ENCODE data around the gene PTPRE. TPM values are rescaled to one million over a fixed set of nuclear protein-coding genes. Genes with fewer than 3 reads are reported as not detected.

Gene PTPRE
- total RNA-seq, 4 donors from 2014 or later, result 28.1 to 89.7 (median 54.2) TPM

DNA sequence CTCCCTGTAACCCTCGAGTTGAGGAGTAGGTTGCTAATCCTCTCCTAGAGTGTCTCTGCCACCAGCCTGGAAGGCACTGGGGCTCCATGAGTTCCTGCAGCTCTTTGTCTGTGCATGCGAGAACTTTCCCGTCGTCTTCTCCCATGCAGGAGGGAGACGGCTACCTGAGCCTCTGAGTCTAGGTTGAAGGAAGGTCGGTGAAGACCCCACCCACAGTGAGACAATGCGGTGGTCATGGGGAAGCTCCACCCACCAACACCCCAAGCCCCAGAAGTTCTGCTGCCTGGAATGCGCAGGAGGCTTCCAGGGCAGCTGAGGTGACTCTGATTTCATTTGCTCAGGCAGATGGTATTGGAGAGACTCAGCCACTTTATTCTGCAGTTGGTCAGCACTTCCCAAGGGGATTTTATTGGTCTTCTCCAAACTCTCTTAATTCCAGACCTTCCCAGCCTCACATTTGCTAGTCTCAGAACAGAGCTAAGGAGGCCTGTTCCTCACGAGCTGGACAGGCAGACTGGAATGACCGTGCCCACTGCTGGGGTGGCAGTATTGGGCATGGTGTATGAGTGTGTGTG, 36.5 kb downstream of the PTPRE start:
- TF ChIP-seq, protein P1, sequence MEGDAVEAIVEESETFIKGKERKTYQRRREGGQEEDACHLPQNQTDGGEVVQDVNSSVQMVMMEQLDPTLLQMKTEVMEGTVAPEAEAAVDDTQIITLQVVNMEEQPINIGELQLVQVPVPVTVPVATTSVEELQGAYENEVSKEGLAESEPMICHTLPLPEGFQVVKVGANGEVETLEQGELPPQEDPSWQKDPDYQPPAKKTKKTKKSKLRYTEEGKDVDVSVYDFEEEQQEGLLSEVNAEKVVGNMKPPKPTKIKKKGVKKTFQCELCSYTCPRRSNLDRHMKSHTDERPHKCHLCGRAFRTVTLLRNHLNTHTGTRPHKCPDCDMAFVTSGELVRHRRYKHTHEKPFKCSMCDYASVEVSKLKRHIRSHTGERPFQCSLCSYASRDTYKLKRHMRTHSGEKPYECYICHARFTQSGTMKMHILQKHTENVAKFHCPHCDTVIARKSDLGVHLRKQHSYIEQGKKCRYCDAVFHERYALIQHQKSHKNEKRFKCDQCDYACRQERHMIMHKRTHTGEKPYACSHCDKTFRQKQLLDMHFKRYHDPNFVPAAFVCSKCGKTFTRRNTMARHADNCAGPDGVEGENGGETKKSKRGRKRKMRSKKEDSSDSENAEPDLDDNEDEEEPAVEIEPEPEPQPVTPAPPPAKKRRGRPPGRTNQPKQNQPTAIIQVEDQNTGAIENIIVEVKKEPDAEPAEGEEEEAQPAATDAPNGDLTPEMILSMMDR (IDR thresholded peaks at IDR 0.05), result no peak
- ATAC-seq (ENCODE audit: low FRiP score) (no peak), DNase-seq (ENCODE audit: low spot score) (no peak)

DNA sequence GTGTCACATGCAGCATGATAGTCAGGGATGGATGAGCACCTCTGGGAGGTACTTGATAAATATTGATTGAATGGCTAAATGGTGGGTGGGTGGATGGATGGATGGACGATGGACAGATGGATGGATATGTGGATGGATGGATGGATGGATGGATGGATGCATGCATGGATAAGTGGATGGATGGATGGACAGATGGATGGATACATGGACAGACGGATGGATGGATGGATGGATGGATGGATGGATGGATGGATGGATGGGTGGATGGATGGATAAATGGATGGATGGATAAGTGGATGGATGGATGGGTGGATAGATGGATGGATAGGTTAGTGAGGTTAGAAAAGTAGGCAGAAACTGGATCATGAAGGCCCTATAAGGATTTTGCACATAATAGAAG, 37.4 kb downstream of the PTPRE start:
- TF ChIP-seq, protein P1 (IDR thresholded peaks at IDR 0.05), result no peak
- ATAC-seq (ENCODE audit: low FRiP score), result no peak

DNA sequence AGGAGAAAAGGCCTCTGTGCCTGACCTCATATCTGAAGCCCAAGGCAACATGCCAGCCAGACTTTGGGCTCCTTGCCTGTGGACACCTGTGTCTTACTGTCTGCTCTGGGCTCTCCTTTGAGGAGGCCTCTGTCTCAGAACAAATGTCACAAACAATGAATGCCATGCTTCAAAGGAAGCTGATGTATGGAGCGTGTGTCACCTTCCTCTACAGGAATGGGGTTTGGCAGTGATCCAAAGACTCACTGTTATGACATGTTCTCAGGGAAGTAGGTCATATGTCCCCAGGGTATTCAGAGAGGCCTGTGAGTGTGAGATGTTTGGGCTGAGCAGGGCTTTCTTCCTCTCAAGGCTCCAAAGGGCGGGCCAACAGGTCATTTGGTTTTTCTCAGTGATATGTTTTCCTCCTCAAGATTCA, 38.4 kb downstream of the PTPRE start:
- TF ChIP-seq, protein P1 (IDR thresholded peaks at IDR 0.05), result no peak
- ATAC-seq (ENCODE audit: low FRiP score) (peak; percentile 30), DNase-seq (ENCODE audit: low spot score) (no peak)

More for the DNA sequence above, 37.4 kb downstream of the PTPRE start:
- no peak for DNase-seq (ENCODE audit: low spot score)

DNA sequence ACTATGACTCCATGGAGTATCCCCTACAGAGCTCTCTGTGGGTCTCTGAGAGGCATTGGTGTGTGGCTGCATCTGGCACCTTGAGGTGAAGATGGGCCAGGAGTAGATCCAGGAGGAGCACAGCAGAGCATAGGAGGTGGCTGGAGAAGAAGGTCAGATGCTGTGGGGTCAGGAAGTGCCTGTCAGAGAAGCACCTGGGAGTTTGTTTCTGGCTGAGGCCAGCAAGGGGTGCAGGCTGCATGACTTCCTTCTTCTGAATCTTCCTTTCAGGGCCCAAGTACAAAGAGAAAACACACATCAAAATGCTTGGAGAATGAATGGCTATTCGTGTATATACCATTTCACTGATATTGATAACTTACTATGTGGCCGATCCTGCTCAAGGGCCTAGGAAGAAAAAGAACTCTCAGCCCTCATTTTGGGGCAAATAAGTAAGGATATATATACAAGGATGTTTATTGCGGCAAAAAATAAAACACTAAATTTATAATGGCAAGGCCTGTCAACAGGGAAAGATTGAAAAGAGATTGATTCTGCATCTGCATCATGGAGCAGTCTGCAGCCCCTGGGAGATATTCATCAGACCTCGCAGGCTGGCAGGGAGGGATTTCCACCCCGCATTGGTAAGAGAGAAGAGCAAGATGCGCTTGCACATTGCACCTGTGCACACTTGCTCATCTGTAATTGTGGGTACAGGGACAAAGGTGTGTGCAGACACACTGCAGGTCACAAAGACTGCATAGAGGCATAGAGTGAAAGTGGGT, 39.2 kb downstream of the PTPRE start:
- TF ChIP-seq, protein P1 (IDR thresholded peaks at IDR 0.05), result no peak
- no peak for DNase-seq (ENCODE audit: low spot score)
- ATAC-seq (ENCODE audit: low FRiP score), result no peak

DNA sequence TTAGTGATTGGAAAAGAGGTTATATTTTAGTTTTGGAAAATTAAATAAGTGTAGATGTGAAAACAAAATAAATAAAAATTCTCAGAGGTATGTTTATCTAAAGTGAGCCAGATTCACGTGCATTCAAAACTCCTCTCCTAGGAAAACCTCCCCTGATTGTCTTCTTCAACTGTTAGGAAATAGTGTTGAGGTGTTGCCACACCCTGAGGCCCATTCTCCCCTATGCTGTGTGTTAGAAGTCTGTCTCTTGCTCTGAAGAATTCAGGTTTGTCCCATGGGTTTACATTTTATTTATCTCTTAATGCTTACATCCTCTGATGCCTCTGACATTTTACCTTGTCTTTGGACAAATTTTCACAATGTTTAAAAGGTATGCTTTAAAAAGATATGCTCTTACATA, 40.3 kb downstream of the PTPRE start:
- ATAC-seq (ENCODE audit: low FRiP score) (no peak), DNase-seq (ENCODE audit: low spot score) (no peak)
- TF ChIP-seq, protein P1 (IDR thresholded peaks at IDR 0.05), result no peak

DNA sequence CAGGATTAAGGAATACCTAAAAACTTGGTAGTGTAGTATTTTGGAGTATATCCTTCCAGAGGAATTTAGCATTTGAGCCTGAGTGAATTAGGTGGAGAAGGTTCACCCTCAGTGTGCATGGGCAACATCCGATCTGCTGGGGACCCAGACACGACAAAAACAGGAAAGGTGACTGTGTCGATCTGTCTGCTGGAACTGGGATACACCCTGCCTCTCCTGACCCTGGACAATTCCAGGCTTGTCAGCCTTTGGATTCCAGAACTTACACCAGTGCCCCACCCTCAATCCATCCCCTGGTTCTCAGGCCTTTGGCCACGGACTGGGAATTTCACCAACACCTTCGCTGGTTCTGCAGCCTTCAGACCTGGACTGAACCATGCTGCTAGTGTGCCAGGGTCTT, 41.9 kb downstream of the PTPRE start:
- TF ChIP-seq, protein P1 (IDR thresholded peaks at IDR 0.05), result no peak
- DNase-seq (ENCODE audit: low spot score) (no peak), ATAC-seq (ENCODE audit: low FRiP score) (no peak)

DNA sequence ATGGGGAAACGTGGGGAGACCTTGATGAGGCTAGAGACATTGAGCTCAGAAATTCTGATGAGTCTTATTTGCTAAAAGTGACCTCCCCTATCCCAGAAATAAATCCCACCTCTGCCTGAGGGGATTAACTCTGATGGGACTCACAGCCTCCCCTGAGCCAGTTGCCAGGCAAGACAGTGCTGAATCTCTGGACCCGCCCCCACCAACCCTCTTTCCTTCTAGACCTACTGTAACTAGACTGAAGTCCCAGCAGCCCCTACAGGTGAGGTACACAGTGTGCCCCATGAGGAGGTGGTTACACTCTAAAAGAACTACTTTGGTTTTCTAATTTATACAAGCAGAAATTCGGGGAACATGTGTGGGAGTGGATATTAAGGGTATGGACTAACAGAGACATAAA, 42.9 kb downstream of the PTPRE start:
- DNase-seq (ENCODE audit: low spot score), result no peak
- TF ChIP-seq, protein P1 (IDR thresholded peaks at IDR 0.05), result no peak
- ATAC-seq (ENCODE audit: low FRiP score), result no peak

Data from omental fat pad (tissue), 4 donors.